A549 treated with CORT108297 at 1 μM for 4 hours (cell line): ENCODE measurements around the gene C1QL2. TPM values are rescaled to one million over a fixed set of nuclear protein-coding genes. Genes with fewer than 3 reads are reported as not detected.

Experiments used
- total RNA-seq: library from RNA; stranded (reverse); fragments of 200-300 nt; extraction: Qiagen RNA extraction; gene quantifications from 5 replicates; pipeline ENCODE4 v1.2.3, GENCODE V29; 2022

Gene C1QL2
- 0.06 to 0.20 TPM (median 0.07 TPM) in 5 replicates for total RNA-seq

DNA sequence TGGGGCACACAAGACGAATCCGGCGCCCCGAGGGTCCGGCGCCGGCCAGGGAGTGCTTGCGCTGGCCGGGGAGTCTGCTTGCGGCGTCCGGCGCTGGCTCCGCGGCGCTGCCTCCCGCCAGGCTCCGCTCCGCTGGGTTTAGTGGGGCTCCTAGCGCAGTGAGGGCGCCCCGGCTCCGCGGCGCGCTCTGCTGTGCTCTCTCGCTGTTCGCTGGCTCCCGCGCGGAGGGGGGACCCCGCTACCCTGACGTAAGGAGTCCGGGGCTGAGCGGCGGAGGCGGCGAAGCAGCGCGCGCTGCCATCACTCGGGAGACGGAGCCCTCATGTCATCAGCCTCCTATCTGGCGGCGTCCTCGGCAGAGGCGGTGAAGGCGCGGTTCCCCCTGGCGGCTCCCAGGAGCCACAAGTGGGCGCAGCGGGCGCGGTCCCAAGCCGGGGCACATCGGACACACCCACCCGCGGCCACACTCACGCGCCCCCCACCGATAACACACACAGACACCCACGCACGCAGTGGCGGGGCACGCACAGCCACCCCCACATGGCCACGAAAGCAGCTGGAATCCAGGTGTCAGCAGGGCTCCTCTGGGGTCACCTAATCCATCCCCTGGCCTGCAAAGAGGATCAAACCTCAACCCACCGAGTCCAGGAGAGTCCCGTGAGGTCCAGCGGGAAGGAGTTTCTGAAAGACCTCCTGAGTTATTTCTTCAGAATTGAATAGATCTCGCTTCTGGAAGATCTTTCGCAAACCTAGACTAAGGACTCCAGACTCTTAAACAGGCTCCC, at the start of gene C1QL2:
C1QL2 (minus strand) TSS at position 189 of the 785 bp plus-strand sequence. CDS start 482 bp downstream, outside the sequence.

Other genes starting within 250 kb of the C1QL2 start
- gene MARCO, start 216.6 kb downstream of the C1QL2 start, total RNA-seq: 0.05 to 0.09 TPM (median 0.09 TPM) in 4 of 5 replicates, not detected in the other
- gene STEAP3, start 65.1 kb upstream of the C1QL2 start, total RNA-seq: 39.7 to 50.4 TPM (median 45.1 TPM) in 5 replicates
- 11.8 to 16.6 TPM (median 12.4 TPM) in 5 replicates for gene C2orf76, start 208.1 kb upstream of the C1QL2 start, total RNA-seq
- 388 to 489 TPM (median 396 TPM) in 5 replicates for gene DBI, start 208.2 kb upstream of the C1QL2 start, total RNA-seq